Activated CD4-positive, alpha-beta T cell treated with anti-CD3 and anti-CD28 coated beads, Interleukin-2, amount 10 ng/mL, durations not matched to agents 7 days and 5 days (primary cell): ENCODE results near the gene EPHB1. TPM values are rescaled to one million over a fixed set of nuclear protein-coding genes. Genes with fewer than 3 reads are reported as not detected.

Experiments used
- CTCF ChIA-PET: fragments of 350-600 bp; sonication (Branson Sonifier 250); formaldehyde crosslinking; loops from one replicate; lab custom pipeline; 2021; ENCODE audit warnings: antibody characterized with exemption; lab: Charles Lee
- POLR2A ChIA-PET: fragments of 350-600 bp; sonication (Branson Sonifier 250); formaldehyde crosslinking; loops from one replicate; lab custom pipeline; 2021; ENCODE audit warnings: antibody characterized with exemption; lab: Charles Lee
- DNase-seq: peaks from one replicate; pipeline ENCODE4 v3.0.0-alpha.2; 2020
- H3K27ac Mint-ChIP-seq: one replicate; pipeline ENCODE4 v1.8.0; 2021; ENCODE audit warnings: mild to moderate bottlenecking, moderate library complexity, mixed read lengths
- H3K27me3 Mint-ChIP-seq: one replicate; pipeline ENCODE4 v1.8.0; 2021; ENCODE audit warnings: mixed read lengths
- H3K36me3 Mint-ChIP-seq: one replicate; pipeline ENCODE4 v1.8.0; 2021; ENCODE audit warnings: low read depth, mixed read lengths
- H3K4me1 Mint-ChIP-seq: one replicate; pipeline ENCODE4 v1.8.0; 2021; ENCODE audit warnings: mixed read lengths
- H3K4me3 Mint-ChIP-seq: one replicate; pipeline ENCODE4 v1.8.0; 2021; ENCODE audit warnings: mild to moderate bottlenecking, moderate library complexity, mixed read lengths
- H3K9me3 Mint-ChIP-seq: one replicate; pipeline ENCODE4 v1.8.0; 2021; ENCODE audit warnings: mixed read lengths
- total RNA-seq, 2 experiments: library from RNA; stranded (reverse); gene quantifications; one replicate each; pipeline ENCODE4 v1.2.3, GENCODE V29; 2021

EPHB1 gene
- total RNA-seq, 2 experiments from 2014 or later, result 1.2 to 1.8 TPM

GRCh38 chr3:134792700-134793099 lies 2.4 kb upstream of the EPHB1 start:
- DNase-seq, result no peak
- Mint-ChIP-seq H3K9me3 (no peaks in the 10 kb centered on the region), H3K4me3 (no peak overlapping the region), H3K27ac (no peak overlapping the region), H3K4me1 (peaks cover 13% of the 10 kb centered on the region), H3K27me3 (peaks cover 50% of the 10 kb centered on the region), H3K36me3 (no peaks in the 10 kb centered on the region)
- ChIA-PET POLR2A (no interaction called here), CTCF (no interaction called here)

GRCh38 chr3:134793562-134793961 lies 1.5 kb upstream of the EPHB1 start:
- Mint-ChIP-seq H3K9me3 (no peaks in the 10 kb centered on the region), H3K4me1 (peaks cover 15% of the 10 kb centered on the region), H3K27me3 (peaks cover 54% of the 10 kb centered on the region), H3K36me3 (no peaks in the 10 kb centered on the region), H3K4me3 (no peak overlapping the region), H3K27ac (no peak overlapping the region)
- no peak for DNase-seq
- CTCF ChIA-PET, result interaction anchor here (1.2 to 1.6 kb wide), 2 partner anchors 10 to 14 kb away, joined by 3 to 5 read pairs; no protein-coding TSS in a partner anchor
- POLR2A ChIA-PET, result no interaction called here

- Mint-ChIP-seq H3K4me1 (peaks cover 15% of the 10 kb centered on the region), H3K27ac (no peak overlapping the region), H3K4me3 (peak overlapping the region; percentile 80), H3K9me3 (no peaks in the 10 kb centered on the region), H3K27me3 (peaks cover 51% of the 10 kb centered on the region), H3K36me3 (no peaks in the 10 kb centered on the region)
- ChIA-PET CTCF (interaction anchor here (0.5 to 2.7 kb wide), 10 partner anchors 8 to 1248 kb away, joined by 3 to 14 read pairs (median 4); no protein-coding TSS in a partner anchor), POLR2A (no interaction called here)
- DNase-seq, result no peak
These were observed 737 bp upstream of the EPHB1 start for GRCh38 chr3:134794323-134794722.

GRCh38 chr3:134795746-134796280 lies 753 bp downstream of the EPHB1 start:
- POLR2A ChIA-PET, result no interaction called here
- Mint-ChIP-seq H3K36me3 (no peaks in the 10 kb centered on the region), H3K4me1 (peaks cover 15% of the 10 kb centered on the region), H3K9me3 (no peaks in the 10 kb centered on the region), H3K27me3 (peaks cover 48% of the 10 kb centered on the region), H3K27ac (no peak overlapping the region), H3K4me3 (peak overlapping the region; percentile 80)
- DNase-seq, result no peak
- CTCF ChIA-PET, result interaction anchor here (1.3 to 2.7 kb wide), 3 partner anchors 11 to 29 kb away, joined by 3 to 14 read pairs (median 3); no protein-coding TSS in a partner anchor

- no peak for DNase-seq
- peaks cover 45% of the 10 kb centered on the region for H3K27me3 Mint-ChIP-seq
- peak overlapping the region; percentile 28 for H3K4me3 Mint-ChIP-seq
- no peak overlapping the region for H3K27ac Mint-ChIP-seq
- CTCF ChIA-PET, result interaction anchor here (1.3 to 2.7 kb wide), 3 partner anchors 11 to 28 kb away, joined by 3 to 14 read pairs (median 3); no protein-coding TSS in a partner anchor
- H3K9me3 Mint-ChIP-seq, result no peaks in the 10 kb centered on the region
- H3K36me3 Mint-ChIP-seq, result no peaks in the 10 kb centered on the region
- POLR2A ChIA-PET, result interaction anchor here (0.7 kb wide), 1 partner anchor 56 kb away, joined by 3 read pairs; no protein-coding TSS in a partner anchor
- H3K4me1 Mint-ChIP-seq, result peaks cover 18% of the 10 kb centered on the region
These were observed 1.4 kb downstream of the EPHB1 start for GRCh38 chr3:134796281-134797056.

- ChIA-PET POLR2A (interaction anchor here (0.7 kb wide), 1 partner anchor 56 kb away, joined by 3 read pairs; no protein-coding TSS in a partner anchor), CTCF (no interaction called here)
- no peak for DNase-seq
- H3K27me3 Mint-ChIP-seq, result peaks cover 43% of the 10 kb centered on the region
- H3K9me3 Mint-ChIP-seq, result no peaks in the 10 kb centered on the region
- no peak overlapping the region for H3K27ac Mint-ChIP-seq
- H3K4me3 Mint-ChIP-seq, result peak overlapping the region; percentile 28
- no peaks in the 10 kb centered on the region for H3K36me3 Mint-ChIP-seq
- peaks cover 26% of the 10 kb centered on the region for H3K4me1 Mint-ChIP-seq
These were observed 2.1 kb downstream of the EPHB1 start for GRCh38 chr3:134797057-134797740.

- CTCF ChIA-PET, result no interaction called here
- Mint-ChIP-seq H3K27me3 (peaks cover 41% of the 10 kb centered on the region), H3K4me3 (peak overlapping the region; percentile 3)
These were observed 2.8 kb downstream of the EPHB1 start for GRCh38 chr3:134797741-134798451.

GRCh38 chr3:134798681-134799311 lies 3.7 kb downstream of the EPHB1 start:
- no peak for DNase-seq

More at GRCh38 chr3:134797741-134798451, 2.8 kb downstream of the EPHB1 start:
- no peaks in the 10 kb centered on the region for H3K36me3 Mint-ChIP-seq
- H3K4me1 Mint-ChIP-seq, result peaks cover 33% of the 10 kb centered on the region
- H3K9me3 Mint-ChIP-seq, result no peaks in the 10 kb centered on the region
- DNase-seq, result no peak
- no peak overlapping the region for H3K27ac Mint-ChIP-seq
- POLR2A ChIA-PET, result no interaction called here

GRCh38 chr3:134799393-134799792 lies 4.3 kb downstream of the EPHB1 start:
- CTCF ChIA-PET, result interaction anchor here (1.7 kb wide), 1 partner anchor 11 kb away, joined by 3 read pairs; no protein-coding TSS in a partner anchor
- Mint-ChIP-seq H3K27ac (no peak overlapping the region), H3K27me3 (peaks cover 31% of the 10 kb centered on the region), H3K4me3 (no peak overlapping the region), H3K36me3 (peaks cover 5% of the 10 kb centered on the region), H3K9me3 (peaks cover 5% of the 10 kb centered on the region), H3K4me1 (peaks cover 46% of the 10 kb centered on the region)
- DNase-seq, result no peak
- POLR2A ChIA-PET, result no interaction called here

More at GRCh38 chr3:134798681-134799311, 3.7 kb downstream of the EPHB1 start:
- no peak overlapping the region for H3K4me3 Mint-ChIP-seq
- POLR2A ChIA-PET, result no interaction called here
- H3K4me1 Mint-ChIP-seq, result peaks cover 42% of the 10 kb centered on the region
- CTCF ChIA-PET, result interaction anchor here (1.7 kb wide), 1 partner anchor 12 kb away, joined by 3 read pairs; no protein-coding TSS in a partner anchor
- peaks cover under 1% of the 10 kb centered on the region for H3K36me3 Mint-ChIP-seq
- peaks cover 32% of the 10 kb centered on the region for H3K27me3 Mint-ChIP-seq
- peaks cover 1% of the 10 kb centered on the region for H3K9me3 Mint-ChIP-seq
- no peak overlapping the region for H3K27ac Mint-ChIP-seq

- Mint-ChIP-seq H3K9me3 (peaks cover 8% of the 10 kb centered on the region), H3K4me3 (no peak overlapping the region), H3K36me3 (peaks cover 8% of the 10 kb centered on the region), H3K27me3 (peaks cover 32% of the 10 kb centered on the region), H3K27ac (no peak overlapping the region), H3K4me1 (peaks cover 44% of the 10 kb centered on the region)
- no peak for DNase-seq
- ChIA-PET CTCF (interaction anchor here (1.0 kb wide), 1 partner anchor 336 kb away, joined by 3 read pairs; no protein-coding TSS in a partner anchor), POLR2A (no interaction called here)
These were observed 6.3 kb downstream of the EPHB1 start for GRCh38 chr3:134801204-134801958.

- CTCF ChIA-PET, result interaction anchor here (0.6 to 1.8 kb wide), 2 partner anchors 8 to 35 kb away, joined by 5 to 8 read pairs; partner anchors contain the start of gene EPHB1
- H3K27ac Mint-ChIP-seq, result peak overlapping the region; percentile 84
- peak overlapping the region; percentile 15 for H3K4me3 Mint-ChIP-seq
- H3K27me3 Mint-ChIP-seq, result peaks cover 30% of the 10 kb centered on the region
- POLR2A ChIA-PET, result no interaction called here
- H3K9me3 Mint-ChIP-seq, result peaks cover 8% of the 10 kb centered on the region
- no peak for DNase-seq
- peaks cover 8% of the 10 kb centered on the region for H3K36me3 Mint-ChIP-seq
- H3K4me1 Mint-ChIP-seq, result peaks cover 39% of the 10 kb centered on the region
These were observed 7.5 kb downstream of the EPHB1 start for GRCh38 chr3:134802428-134803050.
